ENCODE measurements around the gene PDE5A. TPM values are rescaled to one million over a fixed set of nuclear protein-coding genes. Genes with fewer than 3 reads are reported as not detected.

Gene PDE5A
- polyA plus RNA-seq, 1 of the 3 experiments (the other 2 are of a cell fraction), result 6.4 TPM

DNA sequence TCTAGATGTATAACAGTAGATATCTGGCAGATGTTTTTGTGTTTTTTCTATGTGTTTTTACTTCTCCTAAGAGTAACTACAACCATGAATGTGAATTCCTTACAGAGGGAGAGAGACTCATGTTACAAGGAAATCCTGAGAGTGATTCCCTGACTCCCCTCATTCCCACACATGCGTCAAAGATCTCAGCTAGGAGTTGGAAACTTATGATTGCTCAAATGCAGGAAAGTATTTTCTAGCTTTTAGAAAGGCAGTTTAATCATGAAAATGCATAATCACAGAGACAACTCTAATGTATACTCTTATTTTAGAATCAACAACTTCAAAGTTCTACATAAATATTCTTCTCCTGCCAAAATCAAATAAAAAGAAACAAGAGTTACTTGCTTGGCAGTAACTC lies 121.8 kb downstream of the PDE5A start:
- TF ChIP-seq NFIC (IDR thresholded peaks at IDR 0.05; ENCODE audit: borderline replicate concordance), result no peak
- TF ChIP-seq GABPA (IDR thresholded peaks at IDR 0.05; ENCODE audit: low read depth), result no peak
- TF ChIP-seq, protein P1, sequence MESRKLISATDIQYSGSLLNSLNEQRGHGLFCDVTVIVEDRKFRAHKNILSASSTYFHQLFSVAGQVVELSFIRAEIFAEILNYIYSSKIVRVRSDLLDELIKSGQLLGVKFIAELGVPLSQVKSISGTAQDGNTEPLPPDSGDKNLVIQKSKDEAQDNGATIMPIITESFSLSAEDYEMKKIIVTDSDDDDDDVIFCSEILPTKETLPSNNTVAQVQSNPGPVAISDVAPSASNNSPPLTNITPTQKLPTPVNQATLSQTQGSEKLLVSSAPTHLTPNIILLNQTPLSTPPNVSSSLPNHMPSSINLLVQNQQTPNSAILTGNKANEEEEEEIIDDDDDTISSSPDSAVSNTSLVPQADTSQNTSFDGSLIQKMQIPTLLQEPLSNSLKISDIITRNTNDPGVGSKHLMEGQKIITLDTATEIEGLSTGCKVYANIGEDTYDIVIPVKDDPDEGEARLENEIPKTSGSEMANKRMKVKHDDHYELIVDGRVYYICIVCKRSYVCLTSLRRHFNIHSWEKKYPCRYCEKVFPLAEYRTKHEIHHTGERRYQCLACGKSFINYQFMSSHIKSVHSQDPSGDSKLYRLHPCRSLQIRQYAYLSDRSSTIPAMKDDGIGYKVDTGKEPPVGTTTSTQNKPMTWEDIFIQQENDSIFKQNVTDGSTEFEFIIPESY (IDR thresholded peaks at IDR 0.05; ENCODE audit: borderline replicate concordance, low read depth), result no peak
- TF ChIP-seq POLR2AphosphoS5 (IDR thresholded peaks at IDR 0.05; ENCODE audit: low read depth, low read length), result no peak
- no peak for TF ChIP-seq CHD2 (IDR thresholded peaks at IDR 0.05; ENCODE audit: low read length, partially characterized antibody)
- no peak for TF ChIP-seq FOSL2 (IDR thresholded peaks at IDR 0.05; ENCODE audit: borderline replicate concordance, low read depth)
- no peak for TF ChIP-seq SIN3A (IDR thresholded peaks at IDR 0.05; ENCODE audit: borderline replicate concordance, low read depth, low read length)
- no peak for TF ChIP-seq GATA2 (CRISPR knock-in tag; IDR thresholded peaks at IDR 0.05)
- TF ChIP-seq MXI1 (IDR thresholded peaks at IDR 0.05; ENCODE audit: low read depth, low read length), result no peak
- TF ChIP-seq, protein P2, sequence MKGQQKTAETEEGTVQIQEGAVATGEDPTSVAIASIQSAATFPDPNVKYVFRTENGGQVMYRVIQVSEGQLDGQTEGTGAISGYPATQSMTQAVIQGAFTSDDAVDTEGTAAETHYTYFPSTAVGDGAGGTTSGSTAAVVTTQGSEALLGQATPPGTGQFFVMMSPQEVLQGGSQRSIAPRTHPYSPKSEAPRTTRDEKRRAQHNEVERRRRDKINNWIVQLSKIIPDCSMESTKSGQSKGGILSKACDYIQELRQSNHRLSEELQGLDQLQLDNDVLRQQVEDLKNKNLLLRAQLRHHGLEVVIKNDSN (IDR thresholded peaks at IDR 0.05; ENCODE audit: borderline replicate concordance, low read depth), result no peak
- no peak for TF ChIP-seq RXRA (IDR thresholded peaks at IDR 0.05; ENCODE audit: borderline replicate concordance, low read depth)
- TF ChIP-seq, protein P3, sequence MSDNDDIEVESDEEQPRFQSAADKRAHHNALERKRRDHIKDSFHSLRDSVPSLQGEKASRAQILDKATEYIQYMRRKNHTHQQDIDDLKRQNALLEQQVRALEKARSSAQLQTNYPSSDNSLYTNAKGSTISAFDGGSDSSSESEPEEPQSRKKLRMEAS (IDR thresholded peaks at IDR 0.05; ENCODE audit: low read depth), result no peak
- TF ChIP-seq FOXJ3 (CRISPR knock-in tag; IDR thresholded peaks at IDR 0.05), result no peak
- Histone ChIP-seq H3K27me3 (ENCODE audit: insufficient read depth) (no peaks in the 10 kb centered on the region), H3K9ac (no peak overlapping the region), H3K4me2 (no peak overlapping the region), H3K9me2 (no peaks in the 10 kb centered on the region), H3F3A (replicated peaks; ENCODE audit: insufficient read depth) (no peaks in the 10 kb centered on the region), H2AFZ (ENCODE audit: low read depth) (no peak overlapping the region), H3K36me3 (replicated peaks in 1 of 2; ENCODE audit: control insufficient read depth in 1 of 2, insufficient read depth in 2 of 2, low read length in 1 of 2) (peaks cover 42 to 55% of the 10 kb centered on the region in 2 experiments), H3K79me2 (ENCODE audit: insufficient read depth) (no peaks in the 10 kb centered on the region), H3K27ac (ENCODE audit: low read depth in 2 of 2, low read length in 1 of 2) (no peak overlapping the region), H3K4me1 (ENCODE audit: control insufficient read depth in 1 of 2, insufficient read depth in 2 of 2, low read depth in 1 of 2, low read length in 1 of 2) (peaks cover 0 to 16% of the 10 kb centered on the region in 2 experiments; a peak in 2 of 4 replicates), H3K4me3 (ENCODE audit: low read depth in 2 of 2, low read length in 1 of 2) (no peak overlapping the region), H4K20me1 (ENCODE audit: insufficient read depth) (no peaks in the 10 kb centered on the region), H3K9me3 (no peaks in the 10 kb centered on the region)
- 100% methylated on average over 1 of the region's 1 CpG for WGBS (ENCODE audit: low lambda C conversion rate)
- no peak for DNase-seq
- ChIA-PET CTCF (interaction anchor here (1.0 to 1.4 kb wide), 2 partner anchors 13 to 16 kb away, joined by 4 read pairs; no protein-coding TSS in a partner anchor), POLR2A (no interaction called here)

DNA sequence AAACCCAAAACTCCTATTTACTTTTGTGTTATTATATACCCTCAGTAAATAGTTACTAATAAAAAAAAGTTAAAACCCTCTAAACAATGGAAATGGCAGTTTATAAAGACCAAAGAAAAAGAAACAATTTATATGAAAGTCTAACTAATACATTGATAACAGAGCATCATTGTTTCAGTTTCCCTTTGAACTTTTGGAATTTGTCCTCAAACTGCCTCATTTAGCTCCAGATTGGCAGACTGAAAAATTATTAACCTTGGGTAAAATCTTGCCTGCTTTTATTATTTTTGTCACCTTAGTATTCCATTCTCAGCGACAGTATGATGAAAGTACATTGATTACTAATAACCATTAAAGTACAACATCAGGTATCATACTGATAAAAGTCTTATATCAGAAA lies 124.0 kb downstream of the PDE5A start:
- Histone ChIP-seq H3K9me2 (no peaks in the 10 kb centered on the region), H3K27ac (ENCODE audit: low read depth in 2 of 2, low read length in 1 of 2) (no peak overlapping the region), H3K79me2 (ENCODE audit: insufficient read depth) (no peaks in the 10 kb centered on the region), H4K20me1 (ENCODE audit: insufficient read depth) (no peaks in the 10 kb centered on the region), H3K4me3 (ENCODE audit: low read depth in 2 of 2, low read length in 1 of 2) (no peak overlapping the region), H2AFZ (ENCODE audit: low read depth) (no peak overlapping the region), H3K4me2 (no peak overlapping the region), H3F3A (replicated peaks; ENCODE audit: insufficient read depth) (no peaks in the 10 kb centered on the region), H3K9ac (no peak overlapping the region), H3K9me3 (no peaks in the 10 kb centered on the region), H3K36me3 (replicated peaks in 1 of 2; ENCODE audit: control insufficient read depth in 1 of 2, insufficient read depth in 2 of 2, low read length in 1 of 2) (peaks cover 57 to 70% of the 10 kb centered on the region in 2 experiments), H3K27me3 (ENCODE audit: insufficient read depth) (no peaks in the 10 kb centered on the region), H3K4me1 (ENCODE audit: control insufficient read depth in 1 of 2, insufficient read depth in 2 of 2, low read depth in 1 of 2, low read length in 1 of 2) (peaks cover 0 to 3% of the 10 kb centered on the region in 2 experiments; a peak in 2 of 4 replicates)
- no peak for TF ChIP-seq NFIC (IDR thresholded peaks at IDR 0.05; ENCODE audit: borderline replicate concordance)
- no peak for TF ChIP-seq SIN3A (IDR thresholded peaks at IDR 0.05; ENCODE audit: borderline replicate concordance, low read depth, low read length)
- no peak for TF ChIP-seq ELF1 (IDR thresholded peaks at IDR 0.05)
- no peak for TF ChIP-seq EZH2phosphoT487 (IDR thresholded peaks at IDR 0.05; ENCODE audit: borderline replicate concordance, low read depth)
- TF ChIP-seq MEF2A (IDR thresholded peaks at IDR 0.05; ENCODE audit: borderline replicate concordance, low read depth), result no peak
- TF ChIP-seq FOXJ3 (CRISPR knock-in tag; IDR thresholded peaks at IDR 0.05), result no peak
- TF ChIP-seq NRF1 (IDR thresholded peaks at IDR 0.05; ENCODE audit: low read depth, low read length), result no peak
- no peak for TF ChIP-seq YY1 (IDR thresholded peaks at IDR 0.05; ENCODE audit: low read depth)
- TF ChIP-seq, protein P3 (IDR thresholded peaks at IDR 0.05; ENCODE audit: low read depth), result no peak
- TF ChIP-seq, protein P2 (IDR thresholded peaks at IDR 0.05; ENCODE audit: borderline replicate concordance, low read depth), result no peak
- TF ChIP-seq EP300 (IDR thresholded peaks at IDR 0.05; ENCODE audit: borderline replicate concordance in 1 of 2, low read depth in 1 of 2, low read length in 1 of 2), result no peak
- ChIA-PET CTCF (interaction anchor here (0.8 to 2.1 kb wide), 3 partner anchors 10 to 55 kb away, joined by 3 to 7 read pairs (median 3); no protein-coding TSS in a partner anchor), POLR2A (no interaction called here)
- DNase-seq, result no peak
- 94% methylated on average over 1 of the region's 1 CpG for WGBS (ENCODE audit: low lambda C conversion rate)

Measured in SK-N-SH (cell line).